Fibroblast of peridontal ligament (primary cell): ENCODE data around the gene KCNJ15.

Experiments
- DNase-seq: peaks from one replicate; pipeline ENCODE4 v3.0.0-alpha.2; 2010; ENCODE audit errors: extremely low read depth

The KCNJ15 gene

GRCh38 chr21:38267991-38268863, 11.4 kb downstream of the KCNJ15 start:
- DNase-seq = peak; percentile 58

- DNase-seq = no peak
These were observed 12.2 kb downstream of the KCNJ15 start for GRCh38 chr21:38268864-38269575.

GRCh38 chr21:38269576-38269936, 12.8 kb downstream of the KCNJ15 start:
- DNase-seq = peak; percentile 52

GRCh38 chr21:38272215-38272614, 15.4 kb downstream of the KCNJ15 start:
- no peak for DNase-seq

GRCh38 chr21:38273745-38274542, 17.2 kb downstream of the KCNJ15 start:
- peak; percentile 81 for DNase-seq

GRCh38 chr21:38277501-38278131, 20.8 kb downstream of the KCNJ15 start:
- peak; percentile 98 for DNase-seq

- DNase-seq = peak; percentile 74
These were observed 23.7 kb downstream of the KCNJ15 start for GRCh38 chr21:38280454-38280853.

- DNase-seq = no peak
These were observed 24.1 kb downstream of the KCNJ15 start for GRCh38 chr21:38280867-38281266.

- peak; percentile 94 for DNase-seq
These were observed 26.1 kb downstream of the KCNJ15 start for GRCh38 chr21:38282921-38283320.

- DNase-seq = no peak
These were observed 27.4 kb downstream of the KCNJ15 start for GRCh38 chr21:38284216-38284615.

GRCh38 chr21:38286739-38287471, 30.1 kb downstream of the KCNJ15 start:
- DNase-seq = no peak

- DNase-seq = no peak
These were observed 30.7 kb downstream of the KCNJ15 start for GRCh38 chr21:38287476-38287875.

GRCh38 chr21:38289705-38290485, 33.1 kb downstream of the KCNJ15 start:
- peak; percentile 100 for DNase-seq

GRCh38 chr21:38290809-38291208, 34.0 kb downstream of the KCNJ15 start:
- DNase-seq = no peak

GRCh38 chr21:38291874-38292273, 35.1 kb downstream of the KCNJ15 start:
- DNase-seq = no peak

- DNase-seq = no peak
These were observed 36.3 kb downstream of the KCNJ15 start for GRCh38 chr21:38293113-38293512.

GRCh38 chr21:38293765-38294164, 37.0 kb downstream of the KCNJ15 start:
- DNase-seq = no peak

GRCh38 chr21:38294609-38295008, 37.8 kb downstream of the KCNJ15 start:
- DNase-seq = no peak

GRCh38 chr21:38295997-38296764, 39.4 kb downstream of the KCNJ15 start:
- peak; percentile 49 for DNase-seq
